AG10803 (cell line): ENCODE results near the gene ZBTB20.

ENCODE experiments used
- DNase-seq: peaks from one replicate; pipeline ENCODE4 v3.0.0; 2010; ENCODE audit warnings: low read depth
- H3K4me3 ChIP-seq: 2 replicates; pipeline ENCODE4 v1.5.1; 2011; ENCODE audit warnings: mild to moderate bottlenecking, low read length, control low read depth
- TF ChIP-seq, protein P1 (sequence below): conservative IDR thresholded peaks from 2 replicates; pipeline ENCODE4 v1.5.1; 2011; ENCODE audit warnings: mild to moderate bottlenecking, low read length, control low read depth, inconsistent platforms

Gene ZBTB20

DNA sequence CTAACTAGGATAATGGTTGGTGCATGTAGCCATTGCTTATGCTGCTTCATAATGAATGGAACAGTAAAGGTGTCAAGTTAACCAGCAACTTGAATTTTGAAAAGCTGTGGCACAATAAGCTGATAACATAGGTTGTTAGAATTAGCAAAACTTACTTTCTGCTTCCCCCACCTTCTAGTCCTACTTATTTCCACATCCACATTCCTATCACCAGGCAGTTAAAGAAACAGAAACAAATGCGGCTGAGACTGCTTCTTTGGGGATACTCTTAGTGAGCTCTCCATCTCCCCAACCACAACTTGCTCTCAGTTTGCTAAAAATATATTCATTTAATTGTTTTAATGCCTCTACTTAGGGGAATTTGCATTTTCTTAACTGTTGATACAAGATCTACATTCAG lies 638.1 kb downstream of the ZBTB20 start:
- TF ChIP-seq, protein P1, sequence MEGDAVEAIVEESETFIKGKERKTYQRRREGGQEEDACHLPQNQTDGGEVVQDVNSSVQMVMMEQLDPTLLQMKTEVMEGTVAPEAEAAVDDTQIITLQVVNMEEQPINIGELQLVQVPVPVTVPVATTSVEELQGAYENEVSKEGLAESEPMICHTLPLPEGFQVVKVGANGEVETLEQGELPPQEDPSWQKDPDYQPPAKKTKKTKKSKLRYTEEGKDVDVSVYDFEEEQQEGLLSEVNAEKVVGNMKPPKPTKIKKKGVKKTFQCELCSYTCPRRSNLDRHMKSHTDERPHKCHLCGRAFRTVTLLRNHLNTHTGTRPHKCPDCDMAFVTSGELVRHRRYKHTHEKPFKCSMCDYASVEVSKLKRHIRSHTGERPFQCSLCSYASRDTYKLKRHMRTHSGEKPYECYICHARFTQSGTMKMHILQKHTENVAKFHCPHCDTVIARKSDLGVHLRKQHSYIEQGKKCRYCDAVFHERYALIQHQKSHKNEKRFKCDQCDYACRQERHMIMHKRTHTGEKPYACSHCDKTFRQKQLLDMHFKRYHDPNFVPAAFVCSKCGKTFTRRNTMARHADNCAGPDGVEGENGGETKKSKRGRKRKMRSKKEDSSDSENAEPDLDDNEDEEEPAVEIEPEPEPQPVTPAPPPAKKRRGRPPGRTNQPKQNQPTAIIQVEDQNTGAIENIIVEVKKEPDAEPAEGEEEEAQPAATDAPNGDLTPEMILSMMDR = no peak
- H3K4me3 ChIP-seq = no peak overlapping the region
- peak; percentile 43 for DNase-seq

DNA sequence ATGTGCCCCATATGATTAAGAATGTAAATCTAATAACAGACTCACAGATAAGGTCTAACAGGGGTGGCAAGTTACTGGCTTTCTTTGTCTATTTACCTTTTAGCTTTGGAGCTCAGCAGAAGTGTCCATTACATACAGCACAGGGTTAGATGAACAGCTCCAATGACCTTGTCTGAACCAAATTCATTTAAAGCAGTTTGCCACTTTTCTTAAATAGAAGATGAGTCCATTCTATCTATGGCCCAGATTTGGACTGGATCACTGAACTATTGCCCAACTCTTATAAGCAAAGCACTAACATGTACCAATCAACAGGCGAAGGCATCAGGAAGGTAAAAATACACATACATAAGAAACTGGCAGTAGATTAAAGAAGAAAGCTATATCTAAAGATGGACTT lies 638.9 kb downstream of the ZBTB20 start:
- TF ChIP-seq, protein P1 = no peak
- no peak overlapping the region for H3K4me3 ChIP-seq
- DNase-seq = no peak

DNA sequence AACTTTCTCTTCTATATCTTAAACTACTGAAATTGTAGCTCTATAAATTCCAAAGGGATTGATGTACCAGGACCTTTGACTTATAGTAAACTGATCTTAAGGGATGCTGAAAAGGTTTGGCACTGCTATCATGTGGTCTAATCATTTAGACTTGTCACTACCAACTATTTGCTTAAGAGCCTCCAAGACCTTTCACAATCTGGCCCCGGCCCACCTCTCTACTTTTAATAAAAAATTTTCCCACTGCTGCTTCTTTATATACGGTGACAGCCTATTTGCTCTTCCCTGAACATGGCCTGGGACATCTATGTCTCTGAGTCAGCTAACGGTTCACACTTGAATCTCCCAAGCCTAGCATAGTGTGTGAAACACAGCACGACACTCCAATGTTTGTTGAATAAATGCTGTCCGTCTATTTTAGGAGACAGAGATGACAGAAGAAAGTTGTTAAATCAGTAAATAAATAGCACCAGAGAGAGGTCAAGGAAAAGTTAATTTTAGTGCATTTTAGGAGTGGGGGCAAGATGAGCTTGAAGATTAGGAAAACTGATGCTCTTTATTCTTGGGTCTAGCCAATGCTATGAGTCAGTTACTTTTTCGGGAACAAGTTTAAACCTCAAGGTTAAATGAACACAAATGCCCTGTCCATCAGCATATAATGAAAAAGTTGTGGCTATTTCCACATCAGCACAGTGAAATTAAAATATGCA lies 640.3 kb downstream of the ZBTB20 start:
- DNase-seq = peak; percentile 78
- H3K4me3 ChIP-seq = no peak overlapping the region
- TF ChIP-seq, protein P1 = no peak

DNA sequence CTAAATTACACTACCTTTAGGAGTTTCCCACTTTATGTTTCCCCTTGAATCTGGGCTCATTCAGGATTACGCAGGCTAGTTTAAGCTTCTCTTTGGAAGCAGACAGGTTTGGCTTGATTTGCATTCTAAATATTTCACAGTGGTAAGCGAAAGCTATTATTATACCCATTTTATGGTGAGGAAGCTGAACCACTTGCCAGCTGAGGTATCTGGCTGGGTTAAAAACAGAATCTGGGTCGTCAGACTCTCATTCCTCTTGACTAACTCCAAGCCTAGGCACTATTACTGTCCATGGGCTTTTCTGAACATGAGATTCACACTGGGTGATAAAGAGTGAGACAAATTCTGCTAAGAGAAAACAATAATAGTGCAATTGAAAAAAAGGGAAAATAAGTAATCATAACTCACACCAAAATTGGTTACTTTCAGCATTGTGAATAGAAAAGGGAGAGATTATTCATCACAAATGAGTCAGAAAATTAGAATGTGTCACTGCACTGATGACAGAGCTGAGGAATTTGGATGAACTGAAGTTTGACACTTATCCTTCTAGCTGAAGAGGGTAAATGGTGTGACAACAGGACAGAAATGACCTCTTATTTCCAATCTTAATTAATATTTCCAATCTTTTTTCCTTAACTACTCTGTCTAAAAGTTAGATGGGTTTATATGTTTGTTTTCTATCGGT lies 642.0 kb downstream of the ZBTB20 start:
- no peak overlapping the region for H3K4me3 ChIP-seq
- DNase-seq = no peak
- TF ChIP-seq, protein P1 = no peak

DNA sequence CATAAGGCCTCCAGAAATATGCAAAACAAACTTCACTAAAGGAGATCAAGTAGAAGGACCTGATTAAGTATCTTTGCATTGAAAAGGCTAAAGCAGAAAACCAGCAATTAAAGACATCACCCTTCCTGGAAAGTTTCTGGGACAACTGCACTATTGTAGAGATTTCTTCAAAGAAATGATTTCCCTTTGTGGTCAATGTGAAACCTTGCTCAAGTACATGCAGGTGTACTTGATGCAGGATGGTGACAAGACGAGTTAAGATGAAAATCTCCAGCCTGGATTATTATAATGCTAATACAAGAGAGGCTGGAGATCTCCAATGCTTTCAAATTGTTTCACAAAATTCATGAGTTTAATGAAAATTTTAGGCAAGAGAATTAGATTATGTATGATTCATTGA lies 644.9 kb downstream of the ZBTB20 start:
- no peak for DNase-seq
- TF ChIP-seq, protein P1 = no peak

DNA sequence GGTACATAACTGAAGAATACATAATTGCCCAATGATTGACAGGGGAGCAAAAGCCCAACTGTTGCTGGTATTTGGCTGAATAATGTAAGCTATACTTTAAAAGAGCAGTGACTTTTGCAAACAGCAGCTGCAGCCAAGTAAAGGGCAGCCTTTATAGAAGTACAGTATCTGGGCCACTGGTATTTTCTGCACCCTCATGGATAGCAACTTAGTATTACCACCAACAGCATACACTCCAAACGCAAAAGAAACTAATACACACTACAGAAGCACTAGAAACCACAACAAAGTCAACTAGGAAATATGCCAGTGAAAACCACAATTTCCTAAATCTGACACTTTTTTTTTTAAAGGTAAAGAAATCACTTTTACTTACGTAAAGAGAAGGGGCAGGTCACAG lies 647.1 kb downstream of the ZBTB20 start:
- TF ChIP-seq, protein P1 = no peak
- DNase-seq = peak; percentile 15
- no peak overlapping the region for H3K4me3 ChIP-seq

More for the DNA sequence above, 644.9 kb downstream of the ZBTB20 start:
- H3K4me3 ChIP-seq = no peak overlapping the region
